Erythroblast (primary cell): ENCODE data around the gene TRPM3.

Source experiments
- GATA1 ChIP-seq: IDR thresholded peaks from 2 replicates; pipeline ENCODE4 v1.6.1; 2011; ENCODE audit warnings: low read depth, mild to moderate bottlenecking, control low read depth, low read length, moderate library complexity
- POLR2A ChIP-seq: IDR thresholded peaks from 2 replicates; pipeline ENCODE4 v1.6.1; 2011; ENCODE audit warnings: mild to moderate bottlenecking, low read length

DNA sequence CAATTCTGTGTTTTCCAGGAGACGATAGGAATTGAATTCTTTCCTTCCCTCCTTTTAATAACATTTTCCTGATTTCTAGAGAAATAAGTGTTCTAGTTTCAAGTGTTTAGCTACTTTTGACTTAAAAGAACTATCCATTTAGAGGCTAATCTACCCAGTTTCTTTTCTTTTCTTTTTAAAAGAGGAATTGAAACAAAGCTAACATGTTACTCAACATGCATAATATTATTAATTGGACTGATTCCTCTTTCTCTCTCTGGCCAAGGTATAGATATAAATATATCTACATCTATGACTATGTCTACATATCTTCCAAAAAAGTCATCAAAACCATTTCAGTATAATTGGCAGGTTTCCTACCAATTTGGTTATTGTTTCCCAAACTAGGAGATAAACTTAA, 309.8 kb downstream of the TRPM3 start:
- TF ChIP-seq POLR2A (no peak), GATA1 (no peak)
